GM21447 (cell line): Measurements from ENCODE around the gene RHOT2.

ENCODE experiments used
- ATAC-seq: cut with Tn5 transposase; IDR thresholded peaks from one replicate; pipeline ENCODE4 v1.9.1; 2021; ENCODE audit not compliant: unreplicated experiment

The RHOT2 gene

DNA sequence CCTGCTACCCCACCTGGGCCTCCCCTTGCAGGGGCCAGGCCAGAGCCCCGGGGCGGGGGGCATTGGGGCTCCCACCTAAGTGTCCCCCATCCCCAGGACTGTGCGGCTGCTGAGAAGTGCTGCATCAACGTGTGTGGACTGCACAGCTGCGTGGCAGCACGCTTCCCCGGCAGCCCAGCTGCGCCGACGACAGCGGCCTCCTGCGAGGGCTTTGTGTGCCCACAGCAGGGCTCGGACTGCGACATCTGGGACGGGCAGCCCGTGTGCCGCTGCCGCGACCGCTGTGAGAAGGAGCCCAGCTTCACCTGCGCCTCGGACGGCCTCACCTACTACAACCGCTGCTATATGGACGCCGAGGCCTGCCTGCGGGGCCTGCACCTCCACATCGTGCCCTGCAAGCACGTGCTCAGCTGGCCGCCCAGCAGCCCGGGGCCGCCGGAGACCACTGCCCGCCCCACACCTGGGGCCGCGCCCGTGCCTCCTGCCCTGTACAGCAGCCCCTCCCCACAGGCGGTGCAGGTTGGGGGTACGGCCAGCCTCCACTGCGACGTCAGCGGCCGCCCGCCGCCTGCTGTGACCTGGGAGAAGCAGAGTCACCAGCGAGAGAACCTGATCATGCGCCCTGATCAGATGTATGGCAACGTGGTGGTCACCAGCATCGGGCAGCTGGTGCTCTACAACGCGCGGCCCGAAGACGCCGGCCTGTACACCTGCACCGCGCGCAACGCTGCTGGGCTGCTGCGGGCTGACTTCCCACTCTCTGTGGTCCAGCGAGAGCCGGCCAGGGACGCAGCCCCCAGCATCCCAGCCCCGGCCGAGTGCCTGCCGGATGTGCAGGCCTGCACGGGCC, 35.2 kb upstream of the RHOT2 start:
- no peak for ATAC-seq

DNA sequence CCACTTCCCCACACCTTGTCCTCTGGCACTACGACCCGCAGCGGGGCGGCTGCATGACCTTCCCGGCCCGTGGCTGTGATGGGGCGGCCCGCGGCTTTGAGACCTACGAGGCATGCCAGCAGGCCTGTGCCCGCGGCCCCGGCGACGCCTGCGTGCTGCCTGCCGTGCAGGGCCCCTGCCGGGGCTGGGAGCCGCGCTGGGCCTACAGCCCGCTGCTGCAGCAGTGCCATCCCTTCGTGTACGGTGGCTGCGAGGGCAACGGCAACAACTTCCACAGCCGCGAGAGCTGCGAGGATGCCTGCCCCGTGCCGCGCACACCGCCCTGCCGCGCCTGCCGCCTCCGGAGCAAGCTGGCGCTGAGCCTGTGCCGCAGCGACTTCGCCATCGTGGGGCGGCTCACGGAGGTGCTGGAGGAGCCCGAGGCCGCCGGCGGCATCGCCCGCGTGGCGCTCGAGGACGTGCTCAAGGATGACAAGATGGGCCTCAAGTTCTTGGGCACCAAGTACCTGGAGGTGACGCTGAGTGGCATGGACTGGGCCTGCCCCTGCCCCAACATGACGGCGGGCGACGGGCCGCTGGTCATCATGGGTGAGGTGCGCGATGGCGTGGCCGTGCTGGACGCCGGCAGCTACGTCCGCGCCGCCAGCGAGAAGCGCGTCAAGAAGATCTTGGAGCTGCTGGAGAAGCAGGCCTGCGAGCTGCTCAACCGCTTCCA, 34.4 kb upstream of the RHOT2 start:
- ATAC-seq, result no peak

DNA sequence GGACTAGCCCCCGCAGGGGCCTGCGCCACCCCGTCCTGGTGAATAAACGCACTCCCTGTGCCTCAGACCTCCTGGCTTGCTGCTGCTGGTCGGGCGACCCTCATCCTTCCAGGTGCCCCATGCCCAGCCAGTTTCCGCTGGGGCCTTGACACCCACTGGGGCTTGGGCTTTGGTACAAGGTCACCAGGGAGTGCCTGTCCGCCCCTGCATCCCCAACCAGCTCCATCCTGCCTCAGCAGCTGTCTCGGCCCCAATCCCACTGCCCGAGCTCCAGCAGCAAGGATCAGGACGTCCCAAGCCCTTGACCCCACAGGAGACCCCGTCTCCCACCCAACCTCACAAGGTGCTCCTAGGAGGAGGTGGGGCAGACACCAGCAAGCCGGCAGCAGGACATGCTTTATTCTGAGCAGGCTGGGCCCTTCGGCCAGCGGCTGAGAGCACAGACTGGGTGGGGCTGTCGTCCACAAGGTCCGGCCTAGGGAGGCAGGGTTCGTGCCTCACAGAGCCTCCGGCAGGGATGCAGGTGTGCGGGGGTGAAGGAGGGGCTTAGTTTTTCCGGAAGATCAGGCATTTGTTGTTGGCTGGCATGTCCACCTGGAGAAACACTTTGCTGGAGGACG, 33.8 kb upstream of the RHOT2 start:
- no peak for ATAC-seq

DNA sequence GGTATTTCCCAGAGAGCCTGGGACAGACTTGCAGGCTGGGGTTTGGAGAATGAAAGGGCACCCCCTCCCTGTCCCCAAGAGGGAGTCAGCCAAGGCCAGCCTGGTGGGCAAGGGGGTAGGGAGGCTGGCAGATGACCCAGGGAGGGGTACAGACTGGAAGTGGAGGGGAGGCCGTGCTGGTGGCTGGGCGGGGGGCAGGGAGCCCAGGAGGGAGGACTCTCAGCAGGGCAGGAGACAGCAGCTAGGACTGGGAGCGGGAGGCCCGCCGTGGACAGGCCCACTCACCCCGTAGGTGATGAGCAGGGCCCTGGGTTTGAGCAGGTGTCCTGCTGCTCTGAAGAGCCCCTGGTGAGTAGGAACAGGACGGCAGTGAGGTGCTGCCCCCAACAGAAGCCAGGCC, 32.9 kb upstream of the RHOT2 start:
- no peak for ATAC-seq

DNA sequence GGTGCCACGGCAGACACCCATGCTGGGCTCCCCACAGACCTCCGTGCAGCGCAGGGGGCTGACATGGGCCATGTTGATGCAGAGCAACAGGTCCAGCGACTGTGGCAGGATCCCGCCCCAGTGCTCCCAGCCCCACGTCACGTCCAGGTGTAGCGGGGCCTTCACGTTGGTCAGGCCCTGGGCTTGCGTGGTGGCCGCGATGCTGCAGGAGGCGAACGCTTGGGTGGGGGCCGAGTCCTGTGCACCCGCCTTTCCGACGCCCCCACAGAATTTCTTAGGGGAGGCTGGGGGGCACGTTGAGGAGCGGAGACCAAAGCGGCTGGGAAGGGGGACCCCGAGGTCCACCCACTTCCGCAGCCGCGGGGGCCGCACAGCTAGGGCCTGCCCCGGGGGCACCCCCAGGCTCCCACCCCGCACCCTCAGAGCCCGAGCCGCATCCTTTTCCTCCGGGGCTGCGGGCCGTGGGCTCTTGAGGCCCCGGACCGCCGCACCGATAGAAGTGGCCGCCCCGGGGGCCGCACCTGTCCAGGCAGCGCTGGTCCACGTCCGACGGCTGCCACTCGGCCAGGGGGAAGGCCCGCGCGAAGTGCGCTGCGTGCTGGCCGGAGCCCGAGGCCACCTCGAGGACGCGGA, 32.2 kb upstream of the RHOT2 start:
- no peak for ATAC-seq

DNA sequence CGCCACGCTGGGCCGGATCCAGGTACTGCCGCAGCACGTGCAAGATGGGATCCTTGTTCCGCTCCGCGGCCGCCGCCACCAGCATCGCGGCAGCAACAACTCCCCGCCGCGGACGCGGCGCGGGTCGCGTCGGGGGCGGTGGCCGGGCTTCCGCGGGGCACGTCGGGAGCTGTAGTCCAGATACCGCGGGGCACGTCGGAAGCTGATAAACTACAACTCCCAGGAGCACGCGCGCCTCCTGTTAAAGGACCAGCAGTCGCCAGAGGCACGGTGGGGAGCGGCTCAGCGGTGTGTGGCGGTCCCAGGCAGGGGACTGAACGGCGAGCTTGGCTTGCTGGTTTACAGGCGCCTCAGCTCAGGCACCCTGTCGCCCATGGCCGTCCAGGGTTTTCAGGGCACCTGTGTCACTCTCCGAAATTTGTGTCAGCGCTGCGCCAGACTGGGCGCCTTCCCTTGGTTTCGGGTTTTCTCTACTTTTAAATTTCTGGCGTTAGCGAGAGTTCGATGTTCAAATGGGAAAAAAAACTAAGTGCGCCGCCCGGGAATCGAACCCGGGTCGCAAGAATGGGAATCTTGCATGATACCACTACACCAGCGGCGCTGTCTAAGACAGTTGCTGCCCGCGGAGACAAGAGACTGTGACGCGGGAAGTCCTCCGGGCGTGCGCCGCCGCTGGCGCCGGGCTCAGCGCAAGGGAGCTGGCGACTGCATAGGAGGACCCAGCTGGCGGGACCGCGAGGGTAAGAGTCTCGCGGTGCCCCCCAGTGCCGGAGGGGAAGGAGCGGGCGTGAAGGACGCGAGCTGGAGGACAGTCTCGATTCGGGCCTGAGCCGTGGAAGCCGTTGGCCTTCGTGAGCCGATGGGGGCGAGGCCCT, 31.5 kb upstream of the RHOT2 start, which contains the start of gene METTL26:
Gene METTL26 (minus strand): TSS at position 100 of the 875 bp plus-strand sequence. CDS start 15 bp downstream, at position 85.
- peak; percentile 61 for ATAC-seq

DNA sequence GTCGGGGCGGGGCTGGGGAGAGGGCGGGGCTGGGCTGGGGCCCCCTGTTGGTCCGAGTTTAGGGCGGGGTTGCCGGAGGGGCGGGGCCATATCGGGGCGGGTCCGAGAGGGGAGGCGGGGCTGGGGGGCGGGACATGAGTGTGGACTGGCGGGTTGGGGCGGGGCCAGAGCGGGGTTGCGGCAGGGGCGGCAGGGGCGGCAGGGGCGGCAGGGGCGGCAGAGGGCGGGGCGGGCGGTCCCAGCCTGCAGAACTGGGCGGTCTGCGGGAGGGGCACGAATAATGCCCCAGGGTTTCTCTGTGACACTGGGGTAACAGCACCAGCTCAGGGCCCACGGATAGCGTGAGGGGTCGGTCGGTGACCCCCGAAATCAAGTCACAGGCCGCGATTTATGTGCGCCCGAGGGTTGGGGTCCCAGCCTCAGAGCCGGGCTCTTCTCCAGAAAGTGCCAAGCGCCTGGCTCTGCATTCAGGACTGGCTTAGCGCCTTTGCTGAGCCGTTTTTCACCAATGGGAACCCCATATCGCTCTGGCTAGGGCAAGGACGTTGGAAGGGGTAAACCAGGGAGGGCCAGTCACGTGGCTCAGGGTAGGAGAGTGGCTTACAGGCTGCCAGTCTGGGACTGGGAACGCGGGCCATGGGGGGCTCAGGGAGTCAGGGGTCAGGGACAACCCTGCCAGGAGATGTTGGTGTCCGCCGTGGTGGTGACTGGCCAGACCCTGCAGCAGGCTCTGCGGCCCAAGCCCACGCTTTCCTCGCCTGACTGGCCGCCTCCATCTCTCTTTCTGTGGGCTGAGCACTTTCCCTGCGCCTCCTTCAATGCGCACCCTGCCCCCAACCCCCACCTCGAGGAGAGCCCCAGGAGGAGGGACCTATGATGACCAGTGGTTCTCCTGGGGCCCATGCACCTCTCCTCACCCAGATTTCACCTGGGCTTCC, 30.6 kb upstream of the RHOT2 start:
- no peak for ATAC-seq

DNA sequence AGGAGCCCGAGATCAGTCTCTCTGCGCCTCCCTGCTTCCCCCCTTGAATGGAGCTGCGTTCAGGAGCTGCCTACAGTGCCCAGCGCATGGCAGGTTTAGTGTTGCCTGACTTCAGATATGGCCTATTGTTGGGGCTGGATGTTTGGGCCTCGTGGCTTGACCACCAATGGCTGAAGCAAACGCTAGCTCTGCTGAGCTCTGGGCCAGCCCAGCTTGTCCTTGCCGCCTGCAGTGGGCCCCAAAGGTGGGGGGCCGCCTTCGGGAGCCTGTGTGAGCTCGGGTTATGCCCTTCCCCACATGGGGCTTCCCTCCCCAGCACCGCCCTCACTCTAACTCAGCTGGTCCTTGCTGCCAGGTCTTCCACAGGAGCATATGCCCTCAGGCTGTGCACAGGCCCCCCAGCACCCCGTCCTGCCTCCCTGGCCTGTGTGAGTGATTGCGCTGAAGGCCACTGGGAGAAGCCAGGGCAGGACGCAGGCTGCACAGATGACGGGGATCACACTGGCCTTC, 29.8 kb upstream of the RHOT2 start:
- ATAC-seq, result no peak

DNA sequence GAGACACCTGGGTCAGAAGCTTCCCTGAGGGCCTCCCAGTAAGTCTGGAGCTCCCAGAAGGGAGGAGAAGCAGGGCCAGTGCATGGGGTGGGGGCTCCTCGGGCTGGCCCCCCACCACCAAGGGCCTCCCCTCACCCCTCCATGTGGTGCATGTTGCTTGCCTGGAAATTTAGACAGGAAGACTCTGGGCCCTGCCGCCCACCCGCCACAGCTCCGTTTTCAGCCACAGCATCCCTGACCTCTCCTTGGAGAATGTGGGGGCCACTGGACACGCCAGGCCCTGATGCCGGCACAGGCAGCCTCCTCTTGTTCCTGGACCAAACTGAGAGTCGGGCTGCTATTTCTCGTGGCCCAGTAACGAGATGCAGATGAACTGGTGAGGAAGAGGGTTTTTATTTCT, 29.1 kb upstream of the RHOT2 start:
- ATAC-seq, result no peak

DNA sequence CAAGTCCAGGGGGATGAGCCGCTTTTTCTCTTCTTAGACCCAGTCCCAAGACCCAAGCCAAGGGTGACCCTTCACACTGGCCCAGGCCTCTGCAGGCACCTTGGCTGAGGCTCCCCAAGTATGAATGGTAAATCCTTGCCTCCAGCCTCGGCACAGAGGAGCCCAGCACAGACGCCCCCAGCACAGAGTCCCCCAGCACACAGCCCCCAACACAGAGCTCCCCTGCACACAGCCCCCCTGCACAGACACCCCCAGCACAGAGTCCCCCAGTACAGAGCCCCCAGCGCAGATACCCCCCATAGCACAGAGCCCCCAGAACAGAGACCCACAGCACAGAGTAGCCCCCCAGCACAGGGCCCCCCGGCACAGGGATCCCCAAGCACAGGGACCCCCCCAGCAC, 27.3 kb upstream of the RHOT2 start:
- ATAC-seq, result no peak

DNA sequence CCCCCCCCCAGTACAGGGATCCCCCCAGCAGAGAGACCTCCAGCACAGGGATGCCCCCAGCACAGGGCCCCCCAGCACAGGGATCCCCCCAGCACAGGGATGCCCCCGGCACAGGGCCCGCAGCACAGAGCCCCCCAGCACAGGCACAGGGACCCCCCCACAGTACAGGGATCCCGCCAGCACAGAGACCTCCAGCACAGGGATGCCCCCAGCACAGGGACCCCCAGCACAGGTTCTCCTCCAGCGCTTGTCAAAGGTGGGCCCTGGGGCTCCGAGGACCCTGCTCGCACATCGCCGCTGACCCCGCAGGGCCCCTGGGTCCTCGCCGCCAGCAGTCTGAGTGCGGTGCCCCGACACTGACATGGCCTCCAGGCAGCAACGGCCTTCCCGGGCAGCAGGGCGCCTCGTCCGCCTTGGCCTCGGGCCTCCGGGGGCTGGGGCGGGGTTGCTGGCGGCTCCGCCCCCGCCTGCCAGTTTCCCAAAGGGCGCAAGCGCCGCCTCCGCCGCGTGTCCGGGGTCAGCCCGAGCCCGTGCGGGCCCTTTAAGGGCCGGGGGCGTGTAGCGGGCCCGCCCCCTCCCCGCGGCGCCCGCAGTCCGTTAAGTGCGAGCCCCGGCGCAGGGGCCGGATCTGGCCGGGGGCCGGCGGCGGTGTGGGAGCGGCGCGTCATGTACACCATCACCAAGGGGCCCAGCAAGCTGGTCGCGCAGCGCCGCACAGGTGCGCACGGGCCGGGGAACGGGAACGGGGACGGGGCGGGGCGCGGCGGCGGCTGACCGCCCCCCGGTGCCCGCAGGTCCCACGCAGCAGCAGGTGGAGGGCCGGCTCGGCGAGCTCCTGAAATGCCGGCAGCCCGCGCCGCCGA, 26.4 kb upstream of the RHOT2 start, which contains the start of gene MCRIP2:
Gene MCRIP2 (plus strand): TSS at position 503 of the 863 bp plus-strand sequence. CDS start 164 bp downstream, at position 667.
- peak; percentile 60 for ATAC-seq

DNA sequence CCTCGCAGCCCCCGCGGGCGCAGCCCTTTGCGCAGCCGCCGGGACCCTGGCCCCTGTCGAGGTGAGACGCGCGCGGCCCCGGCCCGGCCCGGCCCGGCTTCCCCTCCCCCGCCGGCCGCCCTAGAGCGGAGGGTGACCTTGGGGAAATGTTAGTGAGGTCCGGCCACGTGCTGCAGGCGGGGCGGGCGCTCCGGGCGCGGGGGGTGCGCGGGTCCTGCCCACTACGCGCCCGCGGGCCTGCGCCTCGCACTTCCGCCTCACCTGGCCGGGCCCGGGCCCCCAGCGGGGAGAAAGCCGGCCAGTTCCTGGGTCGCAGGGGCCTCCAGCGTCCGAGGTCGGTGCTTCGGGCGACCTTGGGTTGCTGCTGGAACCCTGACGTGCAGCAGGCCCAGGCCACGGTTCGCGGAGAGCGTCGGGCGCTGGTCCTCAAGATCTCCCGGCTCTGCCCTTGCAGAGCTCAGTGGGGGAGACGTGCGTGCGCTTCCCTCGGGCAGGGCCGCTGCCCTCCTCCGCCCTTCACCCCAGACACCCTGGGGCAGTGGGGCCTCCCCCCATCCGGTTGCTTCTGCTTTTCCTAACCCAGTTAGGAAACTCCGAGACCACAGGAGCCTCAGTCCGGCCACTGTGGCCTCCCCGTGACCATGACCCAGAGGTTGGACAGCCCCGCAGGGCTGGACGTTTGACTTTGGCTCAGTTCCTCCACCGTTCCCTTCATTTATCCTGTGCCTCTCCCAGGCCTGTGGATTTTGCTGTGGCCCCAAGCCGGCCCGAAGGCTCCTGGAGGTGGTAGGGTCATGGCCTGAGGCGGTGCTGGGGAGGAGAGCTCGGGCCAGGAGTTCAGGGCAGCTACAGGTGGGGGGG, 25.5 kb upstream of the RHOT2 start:
- peak; percentile 30 for ATAC-seq

DNA sequence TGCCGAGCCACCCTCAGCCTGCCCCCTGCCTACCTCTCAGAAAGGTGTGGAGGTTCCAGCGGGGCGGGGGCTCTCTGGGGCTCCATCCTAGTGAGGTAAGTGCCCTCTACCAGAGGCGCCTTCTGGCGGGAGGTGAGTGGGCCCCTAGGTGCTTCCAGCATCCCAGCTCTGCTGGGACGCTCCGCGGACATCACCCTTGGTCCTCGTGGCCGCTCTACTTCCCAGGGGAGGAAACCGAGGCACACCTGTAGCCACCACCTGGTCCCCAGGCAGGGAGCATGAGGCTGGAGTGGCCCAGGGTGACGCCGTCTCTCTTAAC, 24.9 kb upstream of the RHOT2 start:
- ATAC-seq, result no peak

DNA sequence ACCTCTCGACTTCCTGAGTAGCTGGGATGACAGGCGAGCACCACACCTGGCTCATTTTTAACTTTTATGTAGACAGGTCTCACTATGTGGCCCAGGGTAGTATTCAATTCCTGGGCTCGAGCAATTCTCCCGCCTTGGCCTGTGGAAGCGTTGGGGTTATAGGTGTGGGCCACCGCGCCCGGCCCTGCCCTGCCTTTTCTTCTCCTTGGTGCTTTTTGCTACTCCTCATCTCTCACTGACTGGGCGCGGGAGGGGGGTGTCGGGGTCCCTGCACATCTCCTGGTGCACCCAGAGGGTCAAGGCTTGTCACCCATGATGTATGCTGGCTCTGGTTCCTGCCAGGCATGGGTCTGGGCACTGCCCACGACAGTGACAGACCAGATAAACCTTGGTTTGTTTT, 23.4 kb upstream of the RHOT2 start:
- no peak for ATAC-seq

DNA sequence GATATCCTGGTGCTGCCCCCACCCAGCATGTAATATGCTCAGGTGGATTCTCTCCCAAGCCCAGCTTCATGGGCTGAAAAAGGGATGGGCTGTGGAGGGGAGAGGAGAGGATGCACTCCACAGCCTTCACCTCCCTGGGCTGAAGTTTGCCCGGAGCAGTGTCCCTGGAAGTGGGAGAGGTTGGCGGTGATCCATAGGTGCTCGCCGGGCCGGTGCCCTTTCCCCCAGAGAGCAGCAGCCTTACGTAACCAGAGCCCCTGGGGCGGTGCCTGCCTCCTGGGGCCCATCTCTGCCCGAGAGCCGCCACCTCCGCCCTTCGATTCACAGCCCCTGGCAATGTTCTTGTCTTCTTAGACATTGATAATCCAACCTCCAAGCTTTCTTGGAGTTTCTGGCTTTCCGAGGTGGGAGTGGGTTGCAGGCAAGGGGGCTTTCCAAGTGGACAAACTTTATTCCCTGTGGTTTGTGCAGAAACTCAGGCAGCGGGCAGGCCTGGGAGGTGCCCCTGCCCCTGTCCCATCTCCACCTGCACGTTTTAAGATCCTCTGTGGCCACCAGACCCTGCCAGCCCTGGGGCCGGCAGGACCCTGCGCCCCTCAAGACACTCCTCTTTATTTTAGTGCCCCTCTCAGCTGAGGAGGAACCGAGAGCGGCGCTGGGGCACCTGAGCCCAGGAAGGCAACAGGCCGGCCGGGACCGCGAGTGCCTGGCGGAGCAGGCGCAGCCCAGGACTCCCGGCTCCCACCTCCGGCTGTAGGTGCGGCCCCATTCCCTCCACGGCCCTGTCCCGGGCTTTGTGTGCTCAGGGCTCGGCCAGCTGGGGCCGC, 21.9 kb upstream of the RHOT2 start:
- ATAC-seq, result no peak

DNA sequence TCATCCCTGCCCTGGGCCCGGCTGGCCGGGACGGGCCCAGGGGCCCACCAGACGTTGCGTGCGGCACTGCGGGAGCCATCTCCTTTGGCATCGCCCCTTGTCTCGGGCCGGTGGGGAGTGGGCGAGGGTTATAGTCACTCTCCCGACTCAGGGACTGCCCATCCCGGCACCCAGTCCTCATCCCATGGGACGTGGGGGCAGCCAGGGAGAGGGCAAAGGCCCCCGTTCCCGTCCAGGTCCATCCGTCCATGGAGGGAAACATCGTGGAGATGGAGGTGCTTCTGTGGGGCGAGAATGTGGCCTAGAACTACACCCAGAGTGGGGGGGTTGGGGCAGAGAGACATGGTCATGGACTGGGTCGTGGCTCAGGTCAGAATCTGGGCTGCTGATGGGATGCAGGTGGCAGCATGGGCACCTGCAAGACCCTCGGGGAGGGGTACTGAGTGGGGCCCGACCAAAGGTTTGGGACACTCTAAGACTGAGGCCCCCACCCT, 21.2 kb upstream of the RHOT2 start:
- ATAC-seq, result no peak
